OCI-LY3 (cell line): Measurements from ENCODE around the gene ZYG11B.

Experiments
- H2AFZ ChIP-seq: fragments of 200-600, 300-600 bp; shearing (Covaris generic); 2 replicates; pipeline ENCODE4 v1.6.0; 2014; ENCODE audit warnings: antibody characterized with exemption, low read depth, low read length
- H3K27ac ChIP-seq: fragments of 200-600, 300-600 bp; sonication (generic); 2 replicates; pipeline ENCODE4 v1.5.1; 2014; ENCODE audit warnings: mild to moderate bottlenecking, low read length, moderate library complexity, mixed read lengths
- H3K27me3 ChIP-seq: fragments of 200-600, 300-600 bp; sonication (generic); 2 replicates; pipeline ENCODE4 v1.6.1; 2014; ENCODE audit warnings: low read depth, low read length, mixed read lengths
- H3K36me3 ChIP-seq: fragments of 200-600, 300-600 bp; sonication (generic); replicated peaks from 2 replicates; pipeline ENCODE3; 2014; ENCODE audit warnings: low read depth, low read length, mixed read lengths
- H3K4me1 ChIP-seq: fragments of 300-600, 200-600 bp; sonication (generic); 2 replicates; pipeline ENCODE4 v1.6.1; 2014; ENCODE audit warnings: low read length, mixed read lengths
- H3K4me2 ChIP-seq: fragments of 200-600, 300-600 bp; sonication (generic); 2 replicates; pipeline ENCODE4 v1.6.1; 2014; ENCODE audit warnings: low read length, mixed read lengths
- H3K4me3 ChIP-seq: fragments of 300-600, 200-600 bp; sonication (generic); 2 replicates; pipeline ENCODE4 v1.5.1; 2014; ENCODE audit warnings: antibody characterized with exemption, mild to moderate bottlenecking, low read length, moderate library complexity
- H3K79me2 ChIP-seq: fragments of 300-600, 200-600 bp; shearing (Covaris generic); 2 replicates; pipeline ENCODE4 v1.6.1; 2014; ENCODE audit warnings: mild to moderate bottlenecking, low read length, mixed read lengths
- H3K9ac ChIP-seq: fragments of 300-600, 200-600 bp; shearing (Covaris generic); 2 replicates; pipeline ENCODE4 v1.6.0; 2014; ENCODE audit warnings: mild to moderate bottlenecking, low read length, moderate library complexity
- H3K9me3 ChIP-seq: fragments of 200-600, 300-600 bp; shearing (Covaris generic); 2 replicates; pipeline ENCODE4 v1.6.1; 2014; ENCODE audit warnings: low read length, mixed read lengths; ENCODE audit not compliant: insufficient read depth
- H4K20me1 ChIP-seq: fragments of 200-600, 300-600 bp; sonication (generic); 2 replicates; pipeline ENCODE4 v1.6.1; 2016; ENCODE audit warnings: low read length, mixed read lengths; ENCODE audit not compliant: insufficient read depth
- EZH2phosphoT487 ChIP-seq: fragments of 200-600 bp; shearing (Covaris generic); IDR thresholded peaks from 2 replicates; pipeline ENCODE4 v1.6.1; 2018; ENCODE audit warnings: antibody characterized with exemption, mixed run types, low read depth
- TF ChIP-seq, protein P1 (sequence below): fragments of 200-600, 300-600 bp; sonication (generic); IDR thresholded peaks from 2 replicates; pipeline ENCODE4 v1.5.1; 2014; ENCODE audit warnings: antibody characterized with exemption, low read length, low read depth

ZYG11B gene

DNA sequence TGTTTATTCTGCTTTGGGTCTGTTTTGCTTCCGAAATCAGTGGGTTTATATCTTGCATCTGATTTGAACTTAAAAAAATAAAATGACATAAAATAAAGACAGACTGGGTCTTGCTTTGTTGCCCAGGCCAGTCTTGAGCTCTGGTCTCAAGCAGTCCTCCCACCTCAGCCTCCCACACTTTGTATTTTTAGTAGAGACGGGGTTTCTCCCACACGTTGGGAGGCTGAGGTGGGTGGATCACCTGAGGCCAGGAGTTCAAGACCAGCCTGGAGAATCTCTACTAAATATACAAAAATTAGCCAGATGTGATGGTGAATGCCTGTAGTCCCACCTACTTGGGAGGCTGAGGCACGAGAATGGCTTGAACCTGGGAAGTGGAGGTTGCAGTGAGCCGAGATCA is 122.2 kb downstream of the ZYG11B start:
- H3K4me3 ChIP-seq, result no peak overlapping the region
- H3K4me1 ChIP-seq, result no peaks in the 10 kb centered on the region
- TF ChIP-seq EZH2phosphoT487, result no peak
- TF ChIP-seq, protein P1, sequence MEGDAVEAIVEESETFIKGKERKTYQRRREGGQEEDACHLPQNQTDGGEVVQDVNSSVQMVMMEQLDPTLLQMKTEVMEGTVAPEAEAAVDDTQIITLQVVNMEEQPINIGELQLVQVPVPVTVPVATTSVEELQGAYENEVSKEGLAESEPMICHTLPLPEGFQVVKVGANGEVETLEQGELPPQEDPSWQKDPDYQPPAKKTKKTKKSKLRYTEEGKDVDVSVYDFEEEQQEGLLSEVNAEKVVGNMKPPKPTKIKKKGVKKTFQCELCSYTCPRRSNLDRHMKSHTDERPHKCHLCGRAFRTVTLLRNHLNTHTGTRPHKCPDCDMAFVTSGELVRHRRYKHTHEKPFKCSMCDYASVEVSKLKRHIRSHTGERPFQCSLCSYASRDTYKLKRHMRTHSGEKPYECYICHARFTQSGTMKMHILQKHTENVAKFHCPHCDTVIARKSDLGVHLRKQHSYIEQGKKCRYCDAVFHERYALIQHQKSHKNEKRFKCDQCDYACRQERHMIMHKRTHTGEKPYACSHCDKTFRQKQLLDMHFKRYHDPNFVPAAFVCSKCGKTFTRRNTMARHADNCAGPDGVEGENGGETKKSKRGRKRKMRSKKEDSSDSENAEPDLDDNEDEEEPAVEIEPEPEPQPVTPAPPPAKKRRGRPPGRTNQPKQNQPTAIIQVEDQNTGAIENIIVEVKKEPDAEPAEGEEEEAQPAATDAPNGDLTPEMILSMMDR, result no peak
- no peaks in the 10 kb centered on the region for H4K20me1 ChIP-seq
- H2AFZ ChIP-seq, result no peak overlapping the region
- H3K27ac ChIP-seq, result no peak overlapping the region
- no peaks in the 10 kb centered on the region for H3K36me3 ChIP-seq
- H3K4me2 ChIP-seq, result no peak overlapping the region
- no peaks in the 10 kb centered on the region for H3K27me3 ChIP-seq
- H3K9me3 ChIP-seq, result no peaks in the 10 kb centered on the region
- no peaks in the 10 kb centered on the region for H3K79me2 ChIP-seq
- no peak overlapping the region for H3K9ac ChIP-seq

DNA sequence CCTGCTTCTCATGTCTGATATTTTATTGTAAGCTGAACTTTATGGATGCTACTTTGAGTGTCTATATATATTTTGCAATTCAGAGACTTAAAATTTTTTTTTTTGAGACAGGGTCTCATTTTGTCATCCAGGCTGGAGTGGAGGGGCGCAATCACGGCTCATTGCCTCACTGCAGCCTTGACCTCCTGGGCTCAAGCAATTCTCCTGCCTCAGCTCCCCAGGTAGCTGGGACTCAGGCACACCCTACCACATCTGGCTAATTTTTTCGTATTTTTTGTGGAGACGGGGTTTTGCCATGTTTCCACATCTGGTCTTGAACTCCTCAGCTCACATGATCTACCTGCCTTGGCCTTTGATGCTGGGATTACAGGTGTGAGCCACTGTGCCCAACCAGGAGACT is 124.7 kb downstream of the ZYG11B start:
- no peaks in the 10 kb centered on the region for H3K79me2 ChIP-seq
- no peaks in the 10 kb centered on the region for H3K27me3 ChIP-seq
- no peak overlapping the region for H2AFZ ChIP-seq
- H3K4me3 ChIP-seq, result no peak overlapping the region
- no peak overlapping the region for H3K9ac ChIP-seq
- H4K20me1 ChIP-seq, result no peaks in the 10 kb centered on the region
- H3K36me3 ChIP-seq, result no peaks in the 10 kb centered on the region
- no peak overlapping the region for H3K4me2 ChIP-seq
- no peak overlapping the region for H3K27ac ChIP-seq
- H3K9me3 ChIP-seq, result no peaks in the 10 kb centered on the region
- H3K4me1 ChIP-seq, result no peaks in the 10 kb centered on the region
- no peak for TF ChIP-seq EZH2phosphoT487
- TF ChIP-seq, protein P1, result no peak

DNA sequence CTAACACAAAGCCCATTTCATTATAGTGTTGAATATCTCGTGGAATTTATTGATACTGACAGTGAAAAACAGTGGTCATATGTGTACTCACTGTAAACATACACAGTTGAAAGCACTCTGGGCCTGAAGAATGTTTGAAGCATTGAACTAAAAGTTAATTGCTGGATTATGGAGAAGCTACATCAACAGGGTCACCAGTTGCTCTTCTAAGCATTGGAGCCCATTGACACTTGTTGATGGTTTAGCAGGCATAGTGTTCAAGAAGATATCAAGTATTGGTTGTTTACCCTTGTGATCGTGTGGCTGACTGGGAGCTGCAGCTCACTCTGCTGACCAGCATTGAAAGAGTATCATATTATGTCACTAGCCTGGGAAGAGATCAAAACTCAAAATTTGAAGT is 126.6 kb downstream of the ZYG11B start:
- TF ChIP-seq, protein P1, result no peak
- TF ChIP-seq EZH2phosphoT487, result no peak
- H3K4me2 ChIP-seq, result no peak overlapping the region
- no peaks in the 10 kb centered on the region for H3K36me3 ChIP-seq
- no peak overlapping the region for H3K9ac ChIP-seq
- H3K4me3 ChIP-seq, result no peak overlapping the region
- no peaks in the 10 kb centered on the region for H3K27me3 ChIP-seq
- H4K20me1 ChIP-seq, result no peaks in the 10 kb centered on the region
- H2AFZ ChIP-seq, result no peak overlapping the region
- H3K27ac ChIP-seq, result no peak overlapping the region
- no peaks in the 10 kb centered on the region for H3K4me1 ChIP-seq
- no peaks in the 10 kb centered on the region for H3K79me2 ChIP-seq
- no peaks in the 10 kb centered on the region for H3K9me3 ChIP-seq

DNA sequence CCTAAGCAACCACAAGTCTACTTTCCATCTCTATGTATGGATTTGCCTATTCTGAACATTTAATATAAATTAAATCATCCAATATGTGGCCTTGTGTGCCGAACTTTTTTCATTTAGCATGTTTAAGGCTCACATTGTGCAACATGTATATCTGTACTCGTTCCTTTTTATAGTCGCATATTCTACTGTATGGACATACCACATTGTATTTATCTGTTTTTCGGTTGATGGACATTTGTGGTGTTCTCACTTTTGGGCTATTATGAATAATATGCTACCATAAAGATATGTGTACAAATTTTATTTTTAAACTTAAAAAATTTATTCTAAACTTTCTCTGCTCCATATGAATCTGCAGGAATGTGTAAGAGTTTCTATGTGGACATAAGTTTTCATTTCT is 129.3 kb downstream of the ZYG11B start:
- no peaks in the 10 kb centered on the region for H3K36me3 ChIP-seq
- no peaks in the 10 kb centered on the region for H3K9me3 ChIP-seq
- H3K27me3 ChIP-seq, result no peaks in the 10 kb centered on the region
- H2AFZ ChIP-seq, result no peak overlapping the region
- H3K4me1 ChIP-seq, result peaks cover 9% of the 10 kb centered on the region
- H3K4me2 ChIP-seq, result no peak overlapping the region
- TF ChIP-seq, protein P1, result no peak
- TF ChIP-seq EZH2phosphoT487, result no peak
- no peak overlapping the region for H3K4me3 ChIP-seq
- no peak overlapping the region for H3K9ac ChIP-seq
- no peak overlapping the region for H3K27ac ChIP-seq
- H3K79me2 ChIP-seq, result no peaks in the 10 kb centered on the region
- no peaks in the 10 kb centered on the region for H4K20me1 ChIP-seq
